GM23338 (cell line): ENCODE data around the gene SLC39A13. TPM values are rescaled to one million over a fixed set of nuclear protein-coding genes. Genes with fewer than 3 reads are reported as not detected.

Source experiments
- ATAC-seq: fragments of 200-7000 bp; cut with Tn5 transposase; 3 replicates; pipeline ENCODE4 v1.9.1; 2020
- DNase-seq: peaks from one replicate; pipeline ENCODE4 v3.0.0-alpha.2; 2015; ENCODE audit warnings: low spot score
- H2AFZ ChIP-seq: fragments of 200-600 bp; sonication (generic); 2 replicates; pipeline ENCODE4 v1.8.0; 2016; ENCODE audit warnings: antibody characterized with exemption, mild to moderate bottlenecking, moderate library complexity
- H3F3A ChIP-seq: fragments of 200-600 bp; sonication (generic); replicated peaks from 2 replicates; pipeline ENCODE4 v1.8.0; 2017; ENCODE audit warnings: antibody characterized with exemption, mixed run types, low read depth
- H3K27ac ChIP-seq: fragments of 200-600 bp; sonication (generic); 2 replicates; pipeline ENCODE4 v1.6.1; 2016; ENCODE audit warnings: low read depth
- H3K27me3 ChIP-seq: fragments of 200-600 bp; sonication (generic); 2 replicates; pipeline ENCODE4 v1.8.0; 2016; ENCODE audit warnings: mild to moderate bottlenecking, mixed run types, moderate library complexity; ENCODE audit not compliant: insufficient read depth
- H3K36me3 ChIP-seq: fragments of 200-600 bp; sonication (generic); 2 replicates; pipeline ENCODE4 v1.8.0; 2016; ENCODE audit warnings: mild to moderate bottlenecking; ENCODE audit not compliant: insufficient read depth
- H3K4me1 ChIP-seq: fragments of 200-600 bp; sonication (generic); 2 replicates; pipeline ENCODE4 v1.8.0; 2016; ENCODE audit warnings: mild to moderate bottlenecking, moderate library complexity; ENCODE audit not compliant: insufficient read depth
- H3K4me2 ChIP-seq: fragments of 200-600 bp; sonication (generic); 2 replicates; pipeline ENCODE4 v1.7.1; 2017; ENCODE audit warnings: mixed run types
- H3K4me3 ChIP-seq: fragments of 200-600 bp; sonication (generic); 2 replicates; pipeline ENCODE4 v1.6.1; 2016; ENCODE audit warnings: mixed run types
- H3K79me2 ChIP-seq: fragments of 200-600 bp; sonication (generic); replicated peaks from 2 replicates; pipeline ENCODE4 v1.8.0; 2017; ENCODE audit warnings: mild to moderate bottlenecking; ENCODE audit not compliant: insufficient read depth
- H3K9me2 ChIP-seq: fragments of 200-600 bp; sonication (generic); 2 replicates; pipeline ENCODE4 v1.8.0; 2017; ENCODE audit not compliant: insufficient read depth
- H4K20me1 ChIP-seq: fragments of 200-600 bp; sonication (generic); replicated peaks from 2 replicates; pipeline ENCODE4 v1.8.0; 2017; ENCODE audit warnings: mild to moderate bottlenecking; ENCODE audit not compliant: insufficient read depth
- H3K27ac Mint-ChIP-seq: 2 replicates; pipeline ENCODE4 v1.8.0; 2020; ENCODE audit warnings: inconsistent platforms, mild to moderate bottlenecking, moderate library complexity, mixed read lengths
- H3K27me3 Mint-ChIP-seq: 3 replicates; pipeline ENCODE4 v1.8.0; 2022; ENCODE audit warnings: low read depth, mild to moderate bottlenecking, moderate library complexity, mixed read lengths, inconsistent platforms; ENCODE audit not compliant: insufficient read depth, poor library complexity
- H3K36me3 Mint-ChIP-seq: 3 replicates; pipeline ENCODE4 v1.8.0; 2021; ENCODE audit warnings: low read depth, mild to moderate bottlenecking, inconsistent platforms, moderate library complexity, mixed read lengths
- H3K4me1 Mint-ChIP-seq: 3 replicates; pipeline ENCODE4 v1.8.0; 2020; ENCODE audit warnings: mild to moderate bottlenecking, inconsistent platforms, mixed read lengths
- H3K4me3 Mint-ChIP-seq: 3 replicates; pipeline ENCODE4 v1.8.0; 2021; ENCODE audit warnings: moderate library complexity, mild to moderate bottlenecking, inconsistent platforms, mixed read lengths
- H3K9me3 Mint-ChIP-seq: 3 replicates; pipeline ENCODE4 v1.8.0; 2020; ENCODE audit warnings: moderate library complexity, mild to moderate bottlenecking, inconsistent platforms, mixed read lengths
- CREB1 ChIP-seq: fragments of 250-450 bp; sonication (Bioruptor Pico); IDR thresholded peaks from 2 replicates; pipeline ENCODE4 v1.5.0; 2020; ENCODE audit warnings: low read depth, mild to moderate bottlenecking, moderate library complexity
- EZH2phosphoT487 ChIP-seq: fragments of 200-600 bp; sonication (generic); IDR thresholded peaks from one replicate; pipeline ENCODE4 v1.8.1; 2018; ENCODE audit warnings: antibody characterized with exemption; ENCODE audit not compliant: unreplicated experiment
- JUNB ChIP-seq: IDR thresholded peaks from one replicate; pipeline ENCODE4 v1.6.1; 2016; ENCODE audit warnings: antibody characterized with exemption; ENCODE audit not compliant: unreplicated experiment
- NANOG ChIP-seq: IDR thresholded peaks from 2 replicates; pipeline ENCODE4 v1.6.1; 2016; ENCODE audit warnings: antibody characterized with exemption, borderline replicate concordance
- polyA plus RNA-seq: library from polyadenylated mRNA; unstranded; fragments of >200 nt; fragmentation: Nextera tagmentation; extraction: Ambion mirVana; gene quantifications from 2 replicates; pipeline ENCODE4 v1.2.1, GENCODE V29; 2016
- total RNA-seq: library from RNA; depleted of rRNA; stranded (reverse); fragments of >200 nt; shearing (Covaris generic); gene quantifications from 2 replicates; pipeline ENCODE4 v1.2.3, GENCODE V29; 2014
- TF ChIP-seq, protein P1 (sequence below): fragments of 250-450 bp; sonication (Bioruptor Pico); IDR thresholded peaks from 2 replicates; pipeline ENCODE4 v1.5.0; 2020; ENCODE audit warnings: mild to moderate bottlenecking, moderate library complexity
- TF ChIP-seq, protein P2 (sequence below), 2 experiments: fragments of 200-600 bp in 1 of 2; sonication (generic) in 1 of 2; conservative IDR thresholded peaks; 2 replicates each; pipeline versions ENCODE4 v1.5.1 to v1.6.1; 2016 to 2017; ENCODE audit warnings: antibody characterized with exemption in 2 of 2, low read depth in 2 of 2, mild to moderate bottlenecking in 2 of 2, moderate library complexity in 1 of 2
- TF ChIP-seq, protein P3 (sequence below): IDR thresholded peaks from 2 replicates; pipeline ENCODE4 v1.6.1; 2016; ENCODE audit warnings: antibody characterized with exemption

Gene SLC39A13
- total and polyA plus RNA-seq, 2 experiments from 2014 or later = 15.8 to 32.7 TPM

DNA sequence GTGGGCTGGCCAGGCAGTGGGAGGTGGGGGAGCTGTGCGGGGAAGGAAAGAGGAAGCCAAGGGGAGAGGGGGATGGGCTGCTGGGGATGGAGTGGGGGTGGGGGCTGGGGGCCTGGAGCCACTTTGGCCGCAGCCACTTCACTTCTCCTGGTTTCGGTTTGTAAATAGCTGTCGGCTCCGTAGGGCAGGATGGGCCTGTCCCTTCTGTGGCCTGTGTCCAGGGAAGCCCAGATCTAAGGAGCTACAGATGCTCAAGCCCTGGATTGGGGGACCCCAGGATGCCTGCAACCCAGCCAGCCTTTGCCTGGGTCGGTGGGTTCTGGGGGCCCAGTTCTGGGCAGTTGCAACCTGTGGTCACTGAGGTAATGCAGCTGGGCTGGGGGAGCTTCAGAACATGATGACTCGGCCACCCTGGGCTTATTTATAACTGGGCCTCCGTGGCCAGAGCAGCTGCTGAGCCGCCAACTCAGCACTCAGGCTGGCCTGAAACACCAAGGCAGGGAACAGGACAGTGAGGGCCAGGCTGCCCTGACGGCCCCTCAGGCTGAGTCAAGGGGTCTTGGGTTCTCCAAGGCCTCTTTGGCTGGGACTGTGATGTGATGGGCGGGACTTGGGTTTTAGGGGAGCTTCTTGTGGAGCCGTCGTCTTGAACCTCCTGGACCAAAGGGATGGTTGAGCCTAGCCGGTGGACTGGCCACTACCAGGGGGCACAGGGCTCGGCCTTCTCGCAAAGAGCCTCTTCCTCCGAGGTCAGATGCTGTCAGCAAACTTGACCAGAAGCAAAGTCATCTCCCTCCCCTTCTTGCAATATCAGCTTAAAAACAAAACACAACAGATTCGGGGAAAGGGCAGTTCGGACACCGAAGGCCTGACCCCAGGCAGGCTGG is 15.0 kb upstream of the SLC39A13 start (continued):
- TF ChIP-seq, protein P1, sequence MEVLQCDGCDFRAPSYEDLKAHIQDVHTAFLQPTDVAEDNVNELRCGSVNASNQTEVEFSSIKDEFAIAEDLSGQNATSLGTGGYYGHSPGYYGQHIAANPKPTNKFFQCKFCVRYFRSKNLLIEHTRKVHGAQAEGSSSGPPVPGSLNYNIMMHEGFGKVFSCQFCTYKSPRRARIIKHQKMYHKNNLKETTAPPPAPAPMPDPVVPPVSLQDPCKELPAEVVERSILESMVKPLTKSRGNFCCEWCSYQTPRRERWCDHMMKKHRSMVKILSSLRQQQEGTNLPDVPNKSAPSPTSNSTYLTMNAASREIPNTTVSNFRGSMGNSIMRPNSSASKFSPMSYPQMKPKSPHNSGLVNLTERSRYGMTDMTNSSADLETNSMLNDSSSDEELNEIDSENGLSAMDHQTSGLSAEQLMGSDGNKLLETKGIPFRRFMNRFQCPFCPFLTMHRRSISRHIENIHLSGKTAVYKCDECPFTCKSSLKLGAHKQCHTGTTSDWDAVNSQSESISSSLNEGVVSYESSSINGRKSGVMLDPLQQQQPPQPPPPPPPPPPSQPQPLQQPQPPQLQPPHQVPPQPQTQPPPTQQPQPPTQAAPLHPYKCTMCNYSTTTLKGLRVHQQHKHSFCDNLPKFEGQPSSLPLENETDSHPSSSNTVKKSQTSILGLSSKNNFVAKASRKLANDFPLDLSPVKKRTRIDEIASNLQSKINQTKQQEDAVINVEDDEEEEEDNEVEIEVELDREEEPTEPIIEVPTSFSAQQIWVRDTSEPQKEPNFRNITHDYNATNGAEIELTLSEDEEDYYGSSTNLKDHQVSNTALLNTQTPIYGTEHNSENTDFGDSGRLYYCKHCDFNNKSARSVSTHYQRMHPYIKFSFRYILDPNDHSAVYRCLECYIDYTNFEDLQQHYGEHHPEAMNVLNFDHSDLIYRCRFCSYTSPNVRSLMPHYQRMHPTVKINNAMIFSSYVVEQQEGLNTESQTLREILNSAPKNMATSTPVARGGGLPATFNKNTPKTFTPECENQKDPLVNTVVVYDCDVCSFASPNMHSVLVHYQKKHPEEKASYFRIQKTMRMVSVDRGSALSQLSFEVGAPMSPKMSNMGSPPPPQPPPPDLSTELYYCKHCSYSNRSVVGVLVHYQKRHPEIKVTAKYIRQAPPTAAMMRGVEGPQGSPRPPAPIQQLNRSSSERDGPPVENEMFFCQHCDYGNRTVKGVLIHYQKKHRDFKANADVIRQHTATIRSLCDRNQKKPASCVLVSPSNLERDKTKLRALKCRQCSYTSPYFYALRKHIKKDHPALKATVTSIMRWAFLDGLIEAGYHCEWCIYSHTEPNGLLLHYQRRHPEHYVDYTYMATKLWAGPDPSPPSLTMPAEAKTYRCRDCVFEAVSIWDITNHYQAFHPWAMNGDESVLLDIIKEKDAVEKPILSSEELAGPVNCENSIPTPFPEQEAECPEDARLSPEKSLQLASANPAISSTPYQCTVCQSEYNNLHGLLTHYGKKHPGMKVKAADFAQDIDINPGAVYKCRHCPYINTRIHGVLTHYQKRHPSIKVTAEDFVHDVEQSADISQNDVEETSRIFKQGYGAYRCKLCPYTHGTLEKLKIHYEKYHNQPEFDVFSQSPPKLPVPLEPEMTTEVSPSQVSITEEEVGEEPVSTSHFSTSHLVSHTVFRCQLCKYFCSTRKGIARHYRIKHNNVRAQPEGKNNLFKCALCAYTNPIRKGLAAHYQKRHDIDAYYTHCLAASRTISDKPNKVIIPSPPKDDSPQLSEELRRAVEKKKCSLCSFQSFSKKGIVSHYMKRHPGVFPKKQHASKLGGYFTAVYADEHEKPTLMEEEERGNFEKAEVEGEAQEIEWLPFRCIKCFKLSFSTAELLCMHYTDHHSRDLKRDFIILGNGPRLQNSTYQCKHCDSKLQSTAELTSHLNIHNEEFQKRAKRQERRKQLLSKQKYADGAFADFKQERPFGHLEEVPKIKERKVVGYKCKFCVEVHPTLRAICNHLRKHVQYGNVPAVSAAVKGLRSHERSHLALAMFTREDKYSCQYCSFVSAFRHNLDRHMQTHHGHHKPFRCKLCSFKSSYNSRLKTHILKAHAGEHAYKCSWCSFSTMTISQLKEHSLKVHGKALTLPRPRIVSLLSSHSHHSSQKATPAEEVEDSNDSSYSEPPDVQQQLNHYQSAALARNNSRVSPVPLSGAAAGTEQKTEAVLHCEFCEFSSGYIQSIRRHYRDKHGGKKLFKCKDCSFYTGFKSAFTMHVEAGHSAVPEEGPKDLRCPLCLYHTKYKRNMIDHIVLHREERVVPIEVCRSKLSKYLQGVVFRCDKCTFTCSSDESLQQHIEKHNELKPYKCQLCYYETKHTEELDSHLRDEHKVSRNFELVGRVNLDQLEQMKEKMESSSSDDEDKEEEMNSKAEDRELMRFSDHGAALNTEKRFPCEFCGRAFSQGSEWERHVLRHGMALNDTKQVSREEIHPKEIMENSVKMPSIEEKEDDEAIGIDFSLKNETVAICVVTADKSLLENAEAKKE (CRISPR knock-in tag) = no peak
- TF ChIP-seq, protein P2, sequence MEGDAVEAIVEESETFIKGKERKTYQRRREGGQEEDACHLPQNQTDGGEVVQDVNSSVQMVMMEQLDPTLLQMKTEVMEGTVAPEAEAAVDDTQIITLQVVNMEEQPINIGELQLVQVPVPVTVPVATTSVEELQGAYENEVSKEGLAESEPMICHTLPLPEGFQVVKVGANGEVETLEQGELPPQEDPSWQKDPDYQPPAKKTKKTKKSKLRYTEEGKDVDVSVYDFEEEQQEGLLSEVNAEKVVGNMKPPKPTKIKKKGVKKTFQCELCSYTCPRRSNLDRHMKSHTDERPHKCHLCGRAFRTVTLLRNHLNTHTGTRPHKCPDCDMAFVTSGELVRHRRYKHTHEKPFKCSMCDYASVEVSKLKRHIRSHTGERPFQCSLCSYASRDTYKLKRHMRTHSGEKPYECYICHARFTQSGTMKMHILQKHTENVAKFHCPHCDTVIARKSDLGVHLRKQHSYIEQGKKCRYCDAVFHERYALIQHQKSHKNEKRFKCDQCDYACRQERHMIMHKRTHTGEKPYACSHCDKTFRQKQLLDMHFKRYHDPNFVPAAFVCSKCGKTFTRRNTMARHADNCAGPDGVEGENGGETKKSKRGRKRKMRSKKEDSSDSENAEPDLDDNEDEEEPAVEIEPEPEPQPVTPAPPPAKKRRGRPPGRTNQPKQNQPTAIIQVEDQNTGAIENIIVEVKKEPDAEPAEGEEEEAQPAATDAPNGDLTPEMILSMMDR (conservative IDR thresholded peaks at IDR 0.05; ENCODE audit: low read depth in 2 of 2) = no peak
- TF ChIP-seq CREB1 (CRISPR knock-in tag) (no peak), JUNB (no peak), NANOG (no peak)

DNA sequence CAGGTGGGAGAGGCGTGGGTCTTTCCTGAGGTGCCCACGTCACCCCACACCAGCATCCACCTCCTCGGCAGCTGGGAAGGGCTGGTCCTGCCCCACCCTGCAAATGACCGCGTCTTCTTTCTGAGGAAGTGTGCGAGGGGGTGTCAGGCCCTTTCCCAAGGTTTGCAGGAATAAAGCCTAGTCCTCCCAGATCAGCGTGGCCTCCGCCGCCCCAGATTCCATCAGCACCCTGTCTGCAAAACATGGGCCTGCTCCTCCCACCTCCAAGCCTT is 14.4 kb upstream of the SLC39A13 start:
- Mint-ChIP-seq H3K4me3 (no peak overlapping the region), H3K27me3 (peaks cover 11% of the 10 kb centered on the region), H3K27ac (no peak overlapping the region; the same call in 1 of the 2 replicates), H3K4me1 (peaks cover 11% of the 10 kb centered on the region), H3K36me3 (no peaks in the 10 kb centered on the region), H3K9me3 (no peaks in the 10 kb centered on the region)
- Histone ChIP-seq H3K36me3 (no peaks in the 10 kb centered on the region), H2AFZ (peak overlapping the region; percentile 93), H3K79me2 (no peaks in the 10 kb centered on the region), H3F3A (0 out of 2 replicates have a peak, but pooled peaks cover 5% of the 10 kb centered on the region), H3K4me3 (no peak overlapping the region), H4K20me1 (no peaks in the 10 kb centered on the region), H3K4me1 (no peaks in the 10 kb centered on the region; the same call in 1 of the 2 replicates), H3K4me2 (no peak overlapping the region), H3K27ac (no peak overlapping the region), H3K27me3 (no peaks in the 10 kb centered on the region), H3K9me2 (no peaks in the 10 kb centered on the region)
- no peak for ATAC-seq
- no peak for DNase-seq
- TF ChIP-seq, protein P3, sequence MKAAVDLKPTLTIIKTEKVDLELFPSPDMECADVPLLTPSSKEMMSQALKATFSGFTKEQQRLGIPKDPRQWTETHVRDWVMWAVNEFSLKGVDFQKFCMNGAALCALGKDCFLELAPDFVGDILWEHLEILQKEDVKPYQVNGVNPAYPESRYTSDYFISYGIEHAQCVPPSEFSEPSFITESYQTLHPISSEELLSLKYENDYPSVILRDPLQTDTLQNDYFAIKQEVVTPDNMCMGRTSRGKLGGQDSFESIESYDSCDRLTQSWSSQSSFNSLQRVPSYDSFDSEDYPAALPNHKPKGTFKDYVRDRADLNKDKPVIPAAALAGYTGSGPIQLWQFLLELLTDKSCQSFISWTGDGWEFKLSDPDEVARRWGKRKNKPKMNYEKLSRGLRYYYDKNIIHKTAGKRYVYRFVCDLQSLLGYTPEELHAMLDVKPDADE = no peak
- no peak for TF ChIP-seq EZH2phosphoT487
